ENCODE measurements around the gene CCNL2. TPM values are rescaled to one million over a fixed set of nuclear protein-coding genes. Genes with fewer than 3 reads are reported as not detected.

CCNL2 gene
- total and polyA plus RNA-seq, 2 of the 13 experiments (the other 11 are each of a cell fraction or from before 2014, with no cell fraction given), result 105 to 340 TPM

- TF ChIP-seq ZBTB2 (CRISPR knock-in tag; IDR thresholded peaks at IDR 0.05; ENCODE audit: low read depth) (peak; percentile 47; the same call in 1 of the 2 replicates), ZSCAN20 (CRISPR knock-in tag; IDR thresholded peaks at IDR 0.05; ENCODE audit: borderline replicate concordance) (peak; percentile 64; the same call in 1 of the 2 replicates), FOSL2 (CRISPR knock-in tag; IDR thresholded peaks at IDR 0.05) (no peak), RCOR2 (CRISPR knock-in tag; IDR thresholded peaks at IDR 0.05) (no peak), GPN1 (CRISPR knock-in tag; IDR thresholded peaks at IDR 0.05; ENCODE audit: borderline replicate concordance) (no peak), SP1 (IDR thresholded peaks at IDR 0.05) (peak; percentile 37; the same call in 1 of the 2 replicates), SP1 (CRISPR knock-in tag; IDR thresholded peaks at IDR 0.05) (peak; percentile 96), SALL1 (CRISPR knock-in tag; IDR thresholded peaks at IDR 0.05) (peak; percentile 37), RARA (CRISPR knock-in tag; IDR thresholded peaks at IDR 0.05) (peak; percentile 28; the same call in 1 of the 2 replicates), NFYC (CRISPR knock-in tag; IDR thresholded peaks at IDR 0.05) (peak; percentile 100), GPBP1L1 (CRISPR knock-in tag; IDR thresholded peaks at IDR 0.05) (no peak), PHF21A (CRISPR knock-in tag; IDR thresholded peaks at IDR 0.05) (no peak), RAD21 (CRISPR knock-in tag; IDR thresholded peaks at IDR 0.05) (0 out of 2 replicates have a peak, but pooled peaks have one; percentile 6), PRDM10 (CRISPR knock-in tag; IDR thresholded peaks at IDR 0.05; ENCODE audit: low read depth) (0 out of 2 replicates have a peak, but pooled peaks have one; percentile 23), FOXO1 (CRISPR knock-in tag; IDR thresholded peaks at IDR 0.05) (no peak; the same call in 1 of the 2 replicates), NR1H2 (CRISPR knock-in tag; IDR thresholded peaks at IDR 0.05; ENCODE audit: borderline replicate concordance, low read depth) (no peak), XBP1 (CRISPR knock-in tag; IDR thresholded peaks at IDR 0.05) (no peak), ZNF326 (CRISPR knock-in tag; IDR thresholded peaks at IDR 0.05; ENCODE audit: borderline replicate concordance) (no peak)
- TF ChIP-seq, protein P1, sequence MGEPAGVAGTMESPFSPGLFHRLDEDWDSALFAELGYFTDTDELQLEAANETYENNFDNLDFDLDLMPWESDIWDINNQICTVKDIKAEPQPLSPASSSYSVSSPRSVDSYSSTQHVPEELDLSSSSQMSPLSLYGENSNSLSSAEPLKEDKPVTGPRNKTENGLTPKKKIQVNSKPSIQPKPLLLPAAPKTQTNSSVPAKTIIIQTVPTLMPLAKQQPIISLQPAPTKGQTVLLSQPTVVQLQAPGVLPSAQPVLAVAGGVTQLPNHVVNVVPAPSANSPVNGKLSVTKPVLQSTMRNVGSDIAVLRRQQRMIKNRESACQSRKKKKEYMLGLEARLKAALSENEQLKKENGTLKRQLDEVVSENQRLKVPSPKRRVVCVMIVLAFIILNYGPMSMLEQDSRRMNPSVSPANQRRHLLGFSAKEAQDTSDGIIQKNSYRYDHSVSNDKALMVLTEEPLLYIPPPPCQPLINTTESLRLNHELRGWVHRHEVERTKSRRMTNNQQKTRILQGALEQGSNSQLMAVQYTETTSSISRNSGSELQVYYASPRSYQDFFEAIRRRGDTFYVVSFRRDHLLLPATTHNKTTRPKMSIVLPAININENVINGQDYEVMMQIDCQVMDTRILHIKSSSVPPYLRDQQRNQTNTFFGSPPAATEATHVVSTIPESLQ (CRISPR knock-in tag; conservative IDR thresholded peaks at IDR 0.05), result no peak
- TF ChIP-seq, protein P2, sequence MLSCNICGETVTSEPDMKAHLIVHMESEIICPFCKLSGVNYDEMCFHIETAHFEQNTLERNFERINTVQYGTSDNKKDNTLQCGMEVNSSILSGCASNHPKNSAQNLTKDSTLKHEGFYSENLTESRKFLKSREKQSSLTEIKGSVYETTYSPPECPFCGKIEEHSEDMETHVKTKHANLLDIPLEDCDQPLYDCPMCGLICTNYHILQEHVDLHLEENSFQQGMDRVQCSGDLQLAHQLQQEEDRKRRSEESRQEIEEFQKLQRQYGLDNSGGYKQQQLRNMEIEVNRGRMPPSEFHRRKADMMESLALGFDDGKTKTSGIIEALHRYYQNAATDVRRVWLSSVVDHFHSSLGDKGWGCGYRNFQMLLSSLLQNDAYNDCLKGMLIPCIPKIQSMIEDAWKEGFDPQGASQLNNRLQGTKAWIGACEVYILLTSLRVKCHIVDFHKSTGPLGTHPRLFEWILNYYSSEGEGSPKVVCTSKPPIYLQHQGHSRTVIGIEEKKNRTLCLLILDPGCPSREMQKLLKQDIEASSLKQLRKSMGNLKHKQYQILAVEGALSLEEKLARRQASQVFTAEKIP (CRISPR knock-in tag; IDR thresholded peaks at IDR 0.05; ENCODE audit: borderline replicate concordance), result no peak
These were observed at the start of gene CCNL2 (continued) for GRCh38 chr1:1399187-1399871.
